ENCODE measurements around the gene LAMP1.

DNA sequence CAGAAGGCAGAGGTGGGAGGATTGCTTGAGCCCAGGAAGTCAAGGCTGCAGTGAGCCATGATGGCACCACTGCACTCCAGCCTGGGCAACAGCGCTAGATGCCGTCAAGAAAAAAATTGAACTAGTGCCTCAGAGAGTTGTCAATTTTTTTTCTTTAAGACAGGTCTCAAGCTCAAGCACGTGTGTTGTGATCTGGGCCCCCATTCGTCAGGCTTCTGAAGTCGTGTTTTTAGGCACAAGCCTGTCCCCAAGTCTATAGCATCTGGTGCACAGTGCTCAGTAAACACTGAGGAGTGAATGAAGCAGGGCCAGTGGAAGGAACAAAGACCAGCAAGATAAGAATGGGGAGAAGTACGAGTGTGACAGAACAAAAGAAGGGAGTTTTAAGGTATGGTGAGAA, 23.7 kb upstream of the LAMP1 start:
- no peak for TF ChIP-seq POLR2A (IDR thresholded peaks at IDR 0.05)
- TF ChIP-seq CTCF (IDR thresholded peaks at IDR 0.05), result no peak
- TF ChIP-seq EP300 (IDR thresholded peaks at IDR 0.05), result no peak
